LNCAP (cell line): ENCODE results near the gene HOXD10.

Experiments used
- TF ChIP-seq, protein P1 (sequence below): fragments of 450-650 bp; IDR thresholded peaks from 2 replicates; pipeline ENCODE4 v1.5.1; 2017; ENCODE audit warnings: mild to moderate bottlenecking

The HOXD10 gene

DNA sequence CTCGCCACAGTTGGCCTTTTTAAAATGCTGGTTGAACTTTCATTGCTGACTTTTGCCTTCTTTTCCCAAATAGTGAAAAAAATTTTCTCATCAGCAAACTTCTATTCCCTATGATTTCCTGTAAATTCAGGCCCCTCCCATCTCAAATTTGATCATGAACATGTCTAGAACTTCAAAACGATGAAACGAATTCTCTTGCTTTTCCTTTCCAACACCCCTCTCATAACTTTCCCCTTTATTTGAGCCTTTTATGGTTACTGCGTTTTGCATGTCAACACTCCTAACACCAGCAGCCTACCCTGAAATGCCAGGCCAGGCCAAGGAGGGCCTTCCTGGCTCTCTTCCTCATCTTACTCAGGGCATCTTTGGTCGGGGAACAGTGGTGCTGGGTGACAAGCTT, 25.7 kb upstream of the HOXD10 start:
- TF ChIP-seq, protein P1, sequence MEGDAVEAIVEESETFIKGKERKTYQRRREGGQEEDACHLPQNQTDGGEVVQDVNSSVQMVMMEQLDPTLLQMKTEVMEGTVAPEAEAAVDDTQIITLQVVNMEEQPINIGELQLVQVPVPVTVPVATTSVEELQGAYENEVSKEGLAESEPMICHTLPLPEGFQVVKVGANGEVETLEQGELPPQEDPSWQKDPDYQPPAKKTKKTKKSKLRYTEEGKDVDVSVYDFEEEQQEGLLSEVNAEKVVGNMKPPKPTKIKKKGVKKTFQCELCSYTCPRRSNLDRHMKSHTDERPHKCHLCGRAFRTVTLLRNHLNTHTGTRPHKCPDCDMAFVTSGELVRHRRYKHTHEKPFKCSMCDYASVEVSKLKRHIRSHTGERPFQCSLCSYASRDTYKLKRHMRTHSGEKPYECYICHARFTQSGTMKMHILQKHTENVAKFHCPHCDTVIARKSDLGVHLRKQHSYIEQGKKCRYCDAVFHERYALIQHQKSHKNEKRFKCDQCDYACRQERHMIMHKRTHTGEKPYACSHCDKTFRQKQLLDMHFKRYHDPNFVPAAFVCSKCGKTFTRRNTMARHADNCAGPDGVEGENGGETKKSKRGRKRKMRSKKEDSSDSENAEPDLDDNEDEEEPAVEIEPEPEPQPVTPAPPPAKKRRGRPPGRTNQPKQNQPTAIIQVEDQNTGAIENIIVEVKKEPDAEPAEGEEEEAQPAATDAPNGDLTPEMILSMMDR = no peak

DNA sequence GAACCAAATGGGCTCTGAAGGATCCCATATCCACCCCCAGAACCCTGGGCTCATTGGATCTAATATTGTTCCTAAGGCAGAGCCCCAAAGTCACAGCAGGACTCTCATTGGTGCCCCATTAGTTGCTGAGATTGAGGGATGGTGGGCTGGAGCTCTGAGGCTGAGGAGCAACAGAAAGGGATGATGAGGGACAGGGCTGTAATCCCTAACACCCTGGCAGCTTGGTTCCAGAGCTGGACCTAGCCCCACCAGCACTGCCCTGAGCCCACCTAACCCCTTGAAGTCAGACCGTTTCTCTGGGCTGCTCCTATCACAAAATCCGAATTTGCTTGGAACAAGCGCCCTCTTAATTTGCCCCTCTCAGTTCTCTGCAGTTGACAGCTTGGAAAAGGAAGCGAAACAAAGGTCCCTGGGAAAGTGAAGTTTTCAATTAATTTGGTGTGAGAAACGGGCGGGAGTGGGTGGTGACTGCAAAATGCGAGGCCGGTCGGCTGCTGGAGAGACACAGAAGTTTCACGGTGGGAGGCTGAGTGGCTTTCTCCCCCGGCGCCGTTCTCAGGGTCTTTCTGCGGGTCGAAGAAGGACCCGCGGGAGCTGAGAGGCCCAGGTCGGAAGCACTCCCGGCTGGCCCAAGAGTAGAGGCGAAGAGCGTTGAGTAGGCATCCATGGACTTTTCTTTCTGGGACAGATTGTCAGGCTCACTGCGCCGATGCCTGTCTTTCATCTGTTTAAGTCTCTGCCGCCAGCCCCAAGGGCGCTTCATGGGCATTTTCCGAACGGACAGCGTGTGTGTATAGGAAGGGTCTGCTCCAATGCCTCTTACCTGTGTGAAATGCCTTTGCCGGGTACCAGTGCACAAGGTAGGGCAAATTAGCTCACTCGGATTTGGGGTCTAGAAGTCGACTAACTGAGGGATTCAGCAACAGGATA, 25.0 kb upstream of the HOXD10 start:
- TF ChIP-seq, protein P1 = no peak

DNA sequence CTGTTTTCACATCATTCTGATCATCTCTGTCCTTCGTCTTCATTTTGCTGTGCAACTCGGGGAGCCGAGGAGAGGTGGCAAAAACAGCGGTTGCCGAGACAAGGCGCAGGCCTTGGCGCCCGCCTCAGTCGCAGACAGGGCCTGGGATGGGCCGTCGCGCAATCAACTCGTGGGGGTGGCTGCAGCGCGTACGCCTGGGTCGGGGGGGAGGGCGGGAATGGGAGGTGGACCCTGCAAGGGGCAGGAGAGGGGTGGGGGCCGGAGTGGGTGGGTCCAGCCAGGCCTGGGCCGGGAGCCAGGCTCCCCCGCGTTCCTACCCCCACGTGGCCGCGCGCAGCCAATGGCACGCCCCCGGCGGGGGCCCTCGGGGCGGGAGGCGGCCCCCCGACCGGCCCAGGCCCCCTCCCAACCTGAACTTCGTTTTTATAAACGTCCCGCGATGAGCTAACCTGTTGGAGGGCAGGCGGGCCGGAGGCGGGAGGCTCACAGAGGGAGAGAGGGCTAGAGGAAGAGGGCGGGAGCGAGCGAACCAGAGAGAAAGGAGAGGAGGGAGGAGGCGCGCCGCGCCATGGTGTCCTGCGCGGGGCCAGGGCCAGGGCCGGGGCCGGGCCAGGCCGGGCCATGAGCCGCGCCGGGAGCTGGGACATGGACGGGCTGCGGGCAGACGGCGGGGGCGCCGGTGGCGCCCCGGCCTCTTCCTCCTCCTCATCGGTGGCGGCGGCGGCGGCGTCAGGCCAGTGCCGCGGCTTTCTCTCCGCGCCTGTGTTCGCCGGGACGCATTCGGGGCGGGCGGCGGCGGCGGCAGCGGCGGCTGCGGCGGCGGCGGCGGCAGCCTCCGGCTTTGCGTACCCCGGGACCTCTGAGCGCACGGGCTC, 24.1 kb upstream of the HOXD10 start, which contains the start of gene HOXD13:
TSS of gene HOXD13 (plus strand) at position 452 of the 875 bp plus-strand sequence. CDS start at position 622, 170 bp downstream.
- TF ChIP-seq, protein P1 = no peak

DNA sequence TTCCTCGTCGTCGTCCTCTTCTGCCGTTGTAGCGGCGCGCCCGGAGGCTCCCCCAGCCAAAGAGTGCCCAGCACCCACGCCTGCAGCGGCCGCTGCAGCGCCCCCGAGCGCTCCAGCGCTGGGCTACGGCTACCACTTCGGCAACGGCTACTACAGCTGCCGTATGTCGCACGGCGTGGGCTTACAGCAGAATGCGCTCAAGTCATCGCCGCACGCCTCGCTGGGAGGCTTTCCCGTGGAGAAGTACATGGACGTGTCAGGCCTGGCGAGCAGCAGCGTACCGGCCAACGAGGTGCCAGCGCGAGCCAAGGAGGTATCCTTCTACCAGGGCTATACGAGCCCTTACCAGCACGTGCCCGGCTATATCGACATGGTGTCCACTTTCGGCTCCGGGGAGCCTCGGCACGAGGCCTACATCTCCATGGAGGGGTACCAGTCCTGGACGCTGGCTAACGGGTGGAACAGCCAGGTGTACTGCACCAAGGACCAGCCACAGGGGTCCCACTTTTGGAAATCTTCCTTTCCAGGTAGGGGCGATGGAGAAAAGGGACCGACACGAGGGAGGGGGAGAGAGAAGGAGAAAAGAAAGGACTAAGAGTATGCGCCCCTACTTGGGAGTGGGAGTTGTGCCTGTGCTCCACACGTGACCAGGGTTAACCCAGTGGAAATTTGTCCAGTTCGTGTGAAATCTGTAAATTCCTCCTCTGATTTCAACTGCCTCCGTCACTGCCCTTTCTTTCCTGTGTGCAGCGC, 23.3 kb upstream of the HOXD10 start:
- TF ChIP-seq, protein P1 = no peak

DNA sequence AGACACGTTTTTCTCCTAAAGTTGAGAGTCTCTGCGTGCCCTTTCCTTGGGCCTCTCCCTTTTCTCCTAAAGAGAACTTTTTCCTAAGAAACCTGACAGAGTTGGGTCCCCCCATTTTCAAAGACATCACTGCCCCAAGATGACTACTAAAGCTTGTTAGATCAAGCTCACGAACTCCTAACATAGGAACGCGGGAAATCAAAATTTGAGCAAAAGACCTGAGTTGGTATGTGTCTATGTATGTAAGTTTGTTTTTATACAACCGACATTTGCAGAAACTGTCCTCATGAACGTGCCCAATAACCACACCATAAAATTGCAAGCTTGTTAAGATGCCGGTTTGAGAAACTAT, 22.7 kb upstream of the HOXD10 start:
- TF ChIP-seq, protein P1 = no peak

DNA sequence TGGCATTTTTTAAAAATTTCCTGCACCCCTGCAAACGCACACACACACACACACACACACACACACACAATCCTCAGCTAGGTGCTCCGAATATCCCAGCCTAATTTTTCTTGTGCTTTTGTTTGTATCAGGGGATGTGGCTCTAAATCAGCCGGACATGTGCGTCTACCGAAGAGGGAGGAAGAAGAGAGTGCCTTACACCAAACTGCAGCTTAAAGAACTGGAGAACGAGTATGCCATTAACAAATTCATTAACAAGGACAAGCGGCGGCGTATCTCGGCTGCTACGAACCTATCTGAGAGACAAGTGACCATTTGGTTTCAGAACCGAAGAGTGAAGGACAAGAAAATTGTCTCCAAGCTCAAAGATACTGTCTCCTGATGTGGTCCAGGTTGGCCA, 22.2 kb upstream of the HOXD10 start:
- TF ChIP-seq, protein P1 = no peak

DNA sequence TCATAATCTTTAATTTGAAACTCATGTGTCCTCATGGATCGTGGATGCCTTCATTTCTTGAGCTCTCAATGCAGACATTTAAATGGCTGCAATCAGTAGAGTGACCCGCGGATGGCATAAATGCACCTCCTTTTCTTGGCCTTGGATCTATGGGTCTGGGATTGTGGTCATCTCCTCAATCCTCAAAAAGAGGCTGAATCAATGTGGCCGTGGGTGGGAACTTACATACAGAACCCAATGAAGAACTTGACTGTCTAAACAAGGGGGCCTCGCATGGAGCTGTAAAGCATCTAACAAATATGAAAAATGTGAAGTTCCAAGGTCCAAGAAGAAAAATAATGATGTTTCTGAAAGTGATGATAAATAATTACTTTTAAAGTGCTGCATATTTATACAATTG, 21.2 kb upstream of the HOXD10 start:
- TF ChIP-seq, protein P1 = no peak
